Measurements from ENCODE around the gene CALB2. TPM values are rescaled to one million over a fixed set of nuclear protein-coding genes. Genes with fewer than 3 reads are reported as not detected.

Gene CALB2
- total RNA-seq, 2 donors from 2014 or later: 0.81 TPM; not detected in 1

DNA sequence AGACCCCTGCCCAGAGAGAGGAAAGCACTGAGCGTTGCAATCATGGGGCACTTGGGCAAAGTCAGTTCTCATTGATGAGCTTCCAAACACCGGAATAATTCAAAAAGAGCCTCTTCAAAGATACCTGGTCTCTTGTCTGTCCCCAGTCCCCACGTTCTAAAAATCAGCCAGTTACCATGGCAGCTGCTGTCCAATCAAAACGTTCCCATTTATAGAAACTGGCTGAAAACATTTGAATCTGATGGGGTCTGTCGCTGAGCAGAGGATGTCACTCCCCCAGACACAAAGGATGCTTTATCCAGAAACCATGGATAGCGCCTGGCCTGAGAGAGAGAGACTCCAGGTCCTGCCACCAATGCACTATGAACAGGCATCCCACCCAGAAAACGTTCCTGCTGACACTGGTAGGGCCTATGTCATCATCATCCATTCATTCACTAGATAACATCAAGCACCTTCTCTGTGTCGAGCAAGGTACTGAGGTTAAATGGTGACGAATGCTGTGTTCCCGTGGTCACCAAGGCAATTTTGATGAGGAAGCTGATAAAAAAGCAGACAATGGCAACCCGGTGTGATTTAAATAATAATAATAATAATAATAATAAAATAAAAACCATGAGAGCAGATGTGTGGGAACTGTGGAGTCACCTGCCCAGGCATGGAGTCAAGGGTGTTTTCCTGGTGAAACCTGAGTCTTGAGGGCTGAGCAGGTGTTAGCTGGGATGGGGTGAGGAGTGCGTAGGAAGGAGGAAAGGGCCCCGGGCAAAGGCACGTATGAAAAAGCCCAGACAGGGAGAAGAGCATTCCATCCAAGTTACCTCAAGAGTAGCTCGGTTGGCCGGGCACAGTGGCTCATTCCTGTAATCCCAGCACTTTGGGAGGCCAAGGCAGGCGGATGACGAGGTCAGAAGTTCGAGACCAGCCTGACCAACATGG, 19.0 kb upstream of the CALB2 start:
- Histone ChIP-seq H3K36me3 (no peaks in the 10 kb centered on the region), H3K27ac (no peak overlapping the region), H3K9me3 (no peaks in the 10 kb centered on the region), H3K27me3 (replicated peaks; ENCODE audit: insufficient read depth) (no peaks in the 10 kb centered on the region), H3K4me1 (ENCODE audit: control insufficient read depth in 1 of 2, low read depth in 2 of 2) (no peaks in the 10 kb centered on the region), H3K4me3 (no peak overlapping the region)
- DNase-seq (ENCODE audit: low spot score) (no peak), ATAC-seq (ENCODE audit: insufficient number of reproducible peaks, low FRiP score, low read depth) (no peak)
- TF ChIP-seq, protein P1, sequence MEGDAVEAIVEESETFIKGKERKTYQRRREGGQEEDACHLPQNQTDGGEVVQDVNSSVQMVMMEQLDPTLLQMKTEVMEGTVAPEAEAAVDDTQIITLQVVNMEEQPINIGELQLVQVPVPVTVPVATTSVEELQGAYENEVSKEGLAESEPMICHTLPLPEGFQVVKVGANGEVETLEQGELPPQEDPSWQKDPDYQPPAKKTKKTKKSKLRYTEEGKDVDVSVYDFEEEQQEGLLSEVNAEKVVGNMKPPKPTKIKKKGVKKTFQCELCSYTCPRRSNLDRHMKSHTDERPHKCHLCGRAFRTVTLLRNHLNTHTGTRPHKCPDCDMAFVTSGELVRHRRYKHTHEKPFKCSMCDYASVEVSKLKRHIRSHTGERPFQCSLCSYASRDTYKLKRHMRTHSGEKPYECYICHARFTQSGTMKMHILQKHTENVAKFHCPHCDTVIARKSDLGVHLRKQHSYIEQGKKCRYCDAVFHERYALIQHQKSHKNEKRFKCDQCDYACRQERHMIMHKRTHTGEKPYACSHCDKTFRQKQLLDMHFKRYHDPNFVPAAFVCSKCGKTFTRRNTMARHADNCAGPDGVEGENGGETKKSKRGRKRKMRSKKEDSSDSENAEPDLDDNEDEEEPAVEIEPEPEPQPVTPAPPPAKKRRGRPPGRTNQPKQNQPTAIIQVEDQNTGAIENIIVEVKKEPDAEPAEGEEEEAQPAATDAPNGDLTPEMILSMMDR (IDR thresholded peaks at IDR 0.05): no peak

DNA sequence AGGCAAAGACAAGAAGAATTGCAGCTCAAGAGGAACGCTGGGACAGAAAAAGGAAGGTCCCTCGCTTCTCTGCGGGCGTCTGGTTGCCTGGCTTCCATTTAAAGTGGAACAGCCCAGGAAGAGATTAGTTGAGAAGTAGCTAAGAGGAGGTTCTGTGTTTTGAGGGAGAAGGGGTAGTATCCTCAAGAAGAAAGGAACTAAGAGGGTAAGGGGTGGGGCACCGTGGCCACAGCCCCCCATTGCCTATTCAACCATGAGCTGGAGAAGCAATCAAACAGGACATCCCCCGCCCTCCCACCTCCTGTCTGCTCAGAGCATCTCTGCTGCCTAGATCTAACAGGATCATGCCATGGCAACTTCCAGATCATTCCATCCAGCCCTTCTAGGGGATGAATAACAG, 18.1 kb upstream of the CALB2 start:
- Histone ChIP-seq H3K4me1 (ENCODE audit: control insufficient read depth in 1 of 2, low read depth in 2 of 2) (no peaks in the 10 kb centered on the region), H3K9me3 (no peaks in the 10 kb centered on the region), H3K36me3 (no peaks in the 10 kb centered on the region), H3K4me3 (no peak overlapping the region), H3K27me3 (replicated peaks; ENCODE audit: insufficient read depth) (no peaks in the 10 kb centered on the region), H3K27ac (no peak overlapping the region)
- TF ChIP-seq, protein P1 (IDR thresholded peaks at IDR 0.05): no peak
- no peak for DNase-seq (ENCODE audit: low spot score)
- ATAC-seq (ENCODE audit: insufficient number of reproducible peaks, low FRiP score, low read depth): no peak

DNA sequence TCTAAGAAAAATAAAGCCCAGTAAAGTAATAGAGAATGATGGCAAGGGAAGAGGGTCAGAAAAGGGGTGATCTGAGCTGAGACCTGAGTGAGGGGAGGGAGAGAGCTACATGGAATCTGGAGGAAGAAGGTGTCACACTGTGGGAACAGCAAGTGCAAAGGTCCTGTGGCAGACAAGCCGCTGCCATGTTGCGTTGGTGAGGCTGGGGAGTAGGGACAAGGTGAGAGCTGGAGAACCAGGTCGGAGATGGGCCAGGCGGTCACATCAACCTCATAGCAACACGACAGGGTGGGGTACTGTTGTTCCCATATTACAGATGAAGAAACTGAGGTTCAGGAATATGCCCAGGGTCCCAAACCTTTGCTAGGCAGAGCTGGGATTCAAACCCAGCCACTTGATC, 16.6 kb upstream of the CALB2 start:
- ATAC-seq (ENCODE audit: insufficient number of reproducible peaks, low FRiP score, low read depth): no peak
- H3K9me3 ChIP-seq: no peaks in the 10 kb centered on the region
- no peaks in the 10 kb centered on the region for H3K4me1 ChIP-seq (ENCODE audit: control insufficient read depth in 1 of 2, low read depth in 2 of 2)
- no peak overlapping the region for H3K4me3 ChIP-seq
- no peak overlapping the region for H3K27ac ChIP-seq
- TF ChIP-seq, protein P1 (IDR thresholded peaks at IDR 0.05): no peak
- no peak for DNase-seq (ENCODE audit: low spot score)
- H3K27me3 ChIP-seq (replicated peaks; ENCODE audit: insufficient read depth): no peaks in the 10 kb centered on the region
- no peaks in the 10 kb centered on the region for H3K36me3 ChIP-seq

DNA sequence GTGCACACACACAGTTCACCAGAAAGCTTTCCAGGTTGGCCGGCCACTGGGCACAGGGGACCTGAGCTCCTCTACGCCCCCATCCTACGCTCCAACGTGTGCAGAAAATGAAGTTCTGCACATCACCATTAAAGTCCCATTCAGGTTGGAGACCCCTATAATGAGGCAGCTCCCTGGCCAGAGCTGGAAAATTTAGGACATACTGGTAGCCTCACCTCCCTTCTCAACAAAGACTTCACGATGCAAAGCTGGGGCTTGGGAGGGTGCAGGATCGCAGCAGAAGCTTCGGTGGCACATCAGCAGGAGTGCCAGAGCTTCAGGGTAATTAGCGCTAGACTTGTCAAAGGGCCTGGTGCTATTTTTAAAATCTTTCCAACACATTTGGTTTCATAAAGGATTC, 15.4 kb upstream of the CALB2 start:
- no peaks in the 10 kb centered on the region for H3K4me1 ChIP-seq (ENCODE audit: control insufficient read depth in 1 of 2, low read depth in 2 of 2)
- TF ChIP-seq, protein P1 (IDR thresholded peaks at IDR 0.05): no peak
- H3K9me3 ChIP-seq: no peaks in the 10 kb centered on the region
- no peak for DNase-seq (ENCODE audit: low spot score)
- no peaks in the 10 kb centered on the region for H3K36me3 ChIP-seq
- H3K27me3 ChIP-seq (replicated peaks; ENCODE audit: insufficient read depth): no peaks in the 10 kb centered on the region
- no peak for ATAC-seq (ENCODE audit: insufficient number of reproducible peaks, low FRiP score, low read depth)
- H3K27ac ChIP-seq: no peak overlapping the region
- H3K4me3 ChIP-seq: no peak overlapping the region

DNA sequence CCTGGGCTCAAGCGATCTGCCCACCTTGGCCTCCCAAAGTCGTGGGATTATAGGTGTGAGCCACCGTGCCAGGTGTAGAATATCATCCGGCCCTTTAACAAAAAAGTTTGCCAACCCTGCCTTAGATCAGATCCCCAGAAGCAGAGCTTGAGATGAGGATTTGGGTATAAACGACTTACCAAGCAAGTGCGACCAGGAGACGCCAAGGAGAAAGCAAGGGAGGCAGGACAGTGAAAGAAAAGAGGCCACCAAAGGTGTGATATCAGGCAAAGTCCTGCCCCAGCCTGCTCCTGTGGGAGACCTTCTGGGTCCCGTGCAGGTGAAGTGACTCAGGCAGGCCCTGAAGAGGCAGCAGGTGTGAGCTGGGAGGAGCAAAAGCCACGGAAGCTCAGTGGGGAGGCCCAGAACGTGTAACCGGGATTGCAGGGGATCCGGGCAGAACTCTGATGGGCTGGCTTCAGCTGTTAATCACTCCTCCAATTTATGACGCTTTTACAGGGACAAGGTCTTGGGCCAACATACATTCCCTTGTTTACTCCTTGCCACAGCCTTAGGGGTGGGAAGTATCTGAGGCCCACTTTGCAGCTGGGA, 14.1 kb upstream of the CALB2 start:
- no peak overlapping the region for H3K4me3 ChIP-seq
- no peaks in the 10 kb centered on the region for H3K36me3 ChIP-seq
- H3K9me3 ChIP-seq: no peaks in the 10 kb centered on the region
- DNase-seq (ENCODE audit: low spot score) (no peak), ATAC-seq (ENCODE audit: insufficient number of reproducible peaks, low FRiP score, low read depth) (no peak)
- H3K4me1 ChIP-seq (ENCODE audit: control insufficient read depth in 1 of 2, low read depth in 2 of 2): no peaks in the 10 kb centered on the region
- H3K27ac ChIP-seq: no peak overlapping the region
- TF ChIP-seq, protein P1 (IDR thresholded peaks at IDR 0.05): no peak
- H3K27me3 ChIP-seq (replicated peaks; ENCODE audit: insufficient read depth): no peaks in the 10 kb centered on the region
